ENCODE results near the gene EMILIN2. TPM values are rescaled to one million over a fixed set of nuclear protein-coding genes. Genes with fewer than 3 reads are reported as not detected.

Gene EMILIN2
- total RNA-seq, 2 experiments from 2014 or later: 0.15 to 1.4 TPM

DNA sequence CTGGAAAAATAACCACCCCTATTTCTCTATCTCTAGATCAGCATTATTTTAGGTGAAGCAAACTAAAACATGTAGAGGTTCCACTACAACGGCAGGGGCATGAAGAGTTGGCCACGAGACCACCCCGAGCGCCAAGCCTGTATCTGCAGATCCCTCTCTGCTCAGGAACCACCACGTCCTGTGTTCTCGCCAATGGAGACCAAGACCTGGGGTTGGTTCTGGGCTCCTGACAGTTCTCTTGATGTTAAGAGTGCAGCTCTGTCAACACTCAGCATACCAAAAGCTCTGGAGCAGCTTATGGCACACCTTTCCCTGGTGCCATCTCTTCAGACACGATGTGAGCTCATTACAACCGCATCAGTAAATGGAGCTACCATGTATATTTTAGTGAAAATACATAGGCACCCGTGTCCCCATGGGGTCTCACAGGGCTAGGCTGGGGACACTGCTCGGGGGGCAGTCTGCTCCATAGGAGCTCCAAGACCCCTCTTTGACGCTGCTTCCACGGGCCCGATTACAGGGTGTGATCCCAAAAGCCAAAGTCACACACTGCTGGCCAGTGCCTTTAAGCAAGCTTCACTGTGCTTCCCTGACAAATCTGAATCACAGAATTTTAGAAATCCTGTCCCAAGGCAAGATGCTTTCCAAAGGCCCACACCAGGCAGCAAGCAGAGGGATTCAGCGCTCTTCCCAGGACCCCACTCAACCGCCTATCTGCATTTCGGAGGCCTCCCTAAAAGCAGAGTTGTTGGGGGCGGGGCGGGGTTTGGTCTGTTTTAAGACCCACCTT, 72.2 kb downstream of the EMILIN2 start:
- Histone ChIP-seq H3K4me3 (ENCODE audit: low read depth, low read length, poor library complexity, severe bottlenecking) (no peak overlapping the region), H3K79me2 (ENCODE audit: insufficient read depth, low read depth, low read length) (no peaks in the 10 kb centered on the region), H2AFZ (ENCODE audit: low read length) (no peak overlapping the region), H3K4me1 (ENCODE audit: insufficient read depth, low read length, poor library complexity, severe bottlenecking) (peaks cover 31% of the 10 kb centered on the region), H3K4me2 (ENCODE audit: low read length) (peak overlapping the region; percentile 72; the same call in 1 of the 2 replicates), H3K36me3 (ENCODE audit: insufficient read depth, low read length) (peaks cover 42% of the 10 kb centered on the region), H3K9me3 (ENCODE audit: low read length) (no peaks in the 10 kb centered on the region), H3K27ac (ENCODE audit: low read depth, low read length, poor library complexity, severe bottlenecking) (peak overlapping the region; percentile 92), H3K9me2 (ENCODE audit: insufficient read depth, low read length) (no peaks in the 10 kb centered on the region), H4K20me1 (ENCODE audit: insufficient read depth, low read length) (no peaks in the 10 kb centered on the region)
- ChIA-PET POLR2A (interaction anchor here (0.5 to 3.7 kb wide), 10 partner anchors 9 to 743 kb away, joined by 3 to 16 read pairs (median 4); no protein-coding TSS in a partner anchor), CTCF (ENCODE audit: unreplicated experiment) (interaction anchor here (0.6 kb wide), 1 partner anchor 29 kb away, joined by 3 read pairs; no protein-coding TSS in a partner anchor)
- BruUV-seq (replicated peaks): no TSS peak
- no peak for DNase-seq (ENCODE audit: low spot score)
- intact Hi-C loops (cut with micrococcal nuclease; ENCODE audit: unreplicated experiment): loop anchor here (5.0 kb wide), 1 partner anchor 328 kb away; the partner anchor contains the start of gene MYL12A
- TF ChIP-seq EZH2phosphoT487 (IDR thresholded peaks at IDR 0.05; ENCODE audit: borderline replicate concordance, low read depth, low read length): no peak
- TF ChIP-seq, protein P1, sequence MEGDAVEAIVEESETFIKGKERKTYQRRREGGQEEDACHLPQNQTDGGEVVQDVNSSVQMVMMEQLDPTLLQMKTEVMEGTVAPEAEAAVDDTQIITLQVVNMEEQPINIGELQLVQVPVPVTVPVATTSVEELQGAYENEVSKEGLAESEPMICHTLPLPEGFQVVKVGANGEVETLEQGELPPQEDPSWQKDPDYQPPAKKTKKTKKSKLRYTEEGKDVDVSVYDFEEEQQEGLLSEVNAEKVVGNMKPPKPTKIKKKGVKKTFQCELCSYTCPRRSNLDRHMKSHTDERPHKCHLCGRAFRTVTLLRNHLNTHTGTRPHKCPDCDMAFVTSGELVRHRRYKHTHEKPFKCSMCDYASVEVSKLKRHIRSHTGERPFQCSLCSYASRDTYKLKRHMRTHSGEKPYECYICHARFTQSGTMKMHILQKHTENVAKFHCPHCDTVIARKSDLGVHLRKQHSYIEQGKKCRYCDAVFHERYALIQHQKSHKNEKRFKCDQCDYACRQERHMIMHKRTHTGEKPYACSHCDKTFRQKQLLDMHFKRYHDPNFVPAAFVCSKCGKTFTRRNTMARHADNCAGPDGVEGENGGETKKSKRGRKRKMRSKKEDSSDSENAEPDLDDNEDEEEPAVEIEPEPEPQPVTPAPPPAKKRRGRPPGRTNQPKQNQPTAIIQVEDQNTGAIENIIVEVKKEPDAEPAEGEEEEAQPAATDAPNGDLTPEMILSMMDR (conservative IDR thresholded peaks at IDR 0.05; ENCODE audit: low read length): no peak

DNA sequence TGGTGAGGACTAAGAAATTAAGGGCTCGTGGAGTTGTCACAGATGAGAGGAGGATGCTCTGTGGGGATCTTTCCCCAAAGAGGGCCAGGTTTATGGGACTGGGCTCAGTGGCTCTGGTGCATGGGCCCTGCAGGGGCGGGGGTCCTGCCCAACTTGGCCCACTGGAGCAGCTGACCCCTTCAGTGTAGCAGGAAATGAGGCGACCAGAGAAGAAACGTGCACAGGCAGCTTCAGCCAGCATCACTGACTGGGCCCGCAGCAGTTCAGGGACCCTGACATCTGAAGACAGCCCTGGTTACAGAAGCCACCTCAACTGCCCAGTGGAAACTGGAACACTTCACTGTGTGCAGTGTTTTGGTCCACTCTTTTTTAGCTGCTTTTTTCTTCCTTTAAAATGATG, 72.8 kb downstream of the EMILIN2 start:
- POLR2A ChIA-PET: interaction anchor here (0.6 to 3.7 kb wide), 5 partner anchors 8 to 742 kb away, joined by 3 to 16 read pairs (median 3); no protein-coding TSS in a partner anchor
- H2AFZ ChIP-seq (ENCODE audit: low read length): no peak overlapping the region
- no peaks in the 10 kb centered on the region for H3K9me2 ChIP-seq (ENCODE audit: insufficient read depth, low read length)
- H3K9me3 ChIP-seq (ENCODE audit: low read length): no peaks in the 10 kb centered on the region
- H3K4me3 ChIP-seq (ENCODE audit: low read depth, low read length, poor library complexity, severe bottlenecking): no peak overlapping the region
- CTCF ChIA-PET (ENCODE audit: unreplicated experiment): interaction anchor here (0.5 kb wide), 1 partner anchor 14 kb away, joined by 4 read pairs; no protein-coding TSS in a partner anchor
- intact Hi-C loops (cut with micrococcal nuclease; ENCODE audit: unreplicated experiment): loop anchor here (5.0 kb wide), 1 partner anchor 328 kb away; the partner anchor contains the start of gene MYL12A
- H3K36me3 ChIP-seq (ENCODE audit: insufficient read depth, low read length): peaks cover 49% of the 10 kb centered on the region
- H4K20me1 ChIP-seq (ENCODE audit: insufficient read depth, low read length): no peaks in the 10 kb centered on the region
- H3K79me2 ChIP-seq (ENCODE audit: insufficient read depth, low read depth, low read length): no peaks in the 10 kb centered on the region
- TF ChIP-seq, protein P1 (conservative IDR thresholded peaks at IDR 0.05; ENCODE audit: low read length): no peak
- no peak for TF ChIP-seq EZH2phosphoT487 (IDR thresholded peaks at IDR 0.05; ENCODE audit: borderline replicate concordance, low read depth, low read length)
- H3K27ac ChIP-seq (ENCODE audit: low read depth, low read length, poor library complexity, severe bottlenecking): no peak overlapping the region
- no peak overlapping the region for H3K4me2 ChIP-seq (ENCODE audit: low read length)
- peaks cover 31% of the 10 kb centered on the region for H3K4me1 ChIP-seq (ENCODE audit: insufficient read depth, low read length, poor library complexity, severe bottlenecking)
- no TSS peak for BruUV-seq (replicated peaks)
- no peak for DNase-seq (ENCODE audit: low spot score)
